Progenitor cell of endocrine pancreas (in vitro differentiated cells): ENCODE results near the gene ZBED6. TPM values are rescaled to one million over a fixed set of nuclear protein-coding genes. Genes with fewer than 3 reads are reported as not detected.

Source experiments
- DNase-seq: peaks from one replicate; pipeline ENCODE4 v3.0.0; 2021; ENCODE audit warnings: low spot score; ENCODE audit not compliant: unreplicated experiment
- H3K27ac Mint-ChIP-seq: 2 replicates; pipeline ENCODE4 v1.8.0; 2021; ENCODE audit warnings: mild to moderate bottlenecking, moderate library complexity, mixed read lengths
- H3K27me3 Mint-ChIP-seq: 2 replicates; pipeline ENCODE4 v1.8.0; 2021; ENCODE audit warnings: mixed read lengths
- H3K36me3 Mint-ChIP-seq: 2 replicates; pipeline ENCODE4 v1.8.0; 2022; ENCODE audit warnings: mixed read lengths; ENCODE audit not compliant: insufficient read depth
- H3K4me1 Mint-ChIP-seq: 2 replicates; pipeline ENCODE4 v1.8.0; 2021; ENCODE audit warnings: low read depth, mixed read lengths
- H3K4me3 Mint-ChIP-seq: 2 replicates; pipeline ENCODE4 v1.8.0; 2021; ENCODE audit warnings: low read depth, mild to moderate bottlenecking, moderate library complexity, mixed read lengths
- H3K9me3 Mint-ChIP-seq: 2 replicates; pipeline ENCODE4 v1.8.0; 2021; ENCODE audit warnings: low read depth, mixed read lengths
- total RNA-seq: library from RNA; stranded (reverse); gene quantifications from 2 replicates; pipeline ENCODE4 v1.2.1, GENCODE V29; 2021
- TF ChIP-seq, protein P1 (sequence below): fragments of 200-600 bp; sonication (generic); IDR thresholded peaks from one replicate; pipeline ENCODE4 v1.5.0; 2021; ENCODE audit warnings: antibody characterized with exemption, mild to moderate bottlenecking; ENCODE audit not compliant: unreplicated experiment

The ZBED6 gene
- total RNA-seq, 1 donor from 2014 or later = 36.1 TPM

DNA sequence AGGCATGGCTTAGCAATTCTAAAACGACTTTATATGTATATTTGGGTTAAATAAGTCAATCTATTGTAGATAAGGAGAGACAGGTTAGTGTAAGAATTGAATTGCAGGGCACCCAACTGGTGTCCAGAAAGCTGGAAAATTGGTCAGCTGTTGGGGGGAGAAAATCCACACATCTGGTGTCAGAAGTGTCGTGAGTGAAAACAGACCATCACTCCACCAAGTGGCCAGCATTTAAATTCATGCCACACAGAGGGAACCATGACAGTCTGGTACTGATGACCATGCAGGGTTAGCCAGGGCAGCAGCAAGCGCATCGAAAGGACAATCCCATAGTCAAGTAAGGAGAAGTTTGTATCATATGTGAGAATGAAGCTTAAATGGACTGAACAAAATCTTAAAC lies 18.8 kb upstream of the ZBED6 start:
- no peak overlapping the region for H3K27ac Mint-ChIP-seq
- no peaks in the 10 kb centered on the region for H3K36me3 Mint-ChIP-seq
- TF ChIP-seq, protein P1, sequence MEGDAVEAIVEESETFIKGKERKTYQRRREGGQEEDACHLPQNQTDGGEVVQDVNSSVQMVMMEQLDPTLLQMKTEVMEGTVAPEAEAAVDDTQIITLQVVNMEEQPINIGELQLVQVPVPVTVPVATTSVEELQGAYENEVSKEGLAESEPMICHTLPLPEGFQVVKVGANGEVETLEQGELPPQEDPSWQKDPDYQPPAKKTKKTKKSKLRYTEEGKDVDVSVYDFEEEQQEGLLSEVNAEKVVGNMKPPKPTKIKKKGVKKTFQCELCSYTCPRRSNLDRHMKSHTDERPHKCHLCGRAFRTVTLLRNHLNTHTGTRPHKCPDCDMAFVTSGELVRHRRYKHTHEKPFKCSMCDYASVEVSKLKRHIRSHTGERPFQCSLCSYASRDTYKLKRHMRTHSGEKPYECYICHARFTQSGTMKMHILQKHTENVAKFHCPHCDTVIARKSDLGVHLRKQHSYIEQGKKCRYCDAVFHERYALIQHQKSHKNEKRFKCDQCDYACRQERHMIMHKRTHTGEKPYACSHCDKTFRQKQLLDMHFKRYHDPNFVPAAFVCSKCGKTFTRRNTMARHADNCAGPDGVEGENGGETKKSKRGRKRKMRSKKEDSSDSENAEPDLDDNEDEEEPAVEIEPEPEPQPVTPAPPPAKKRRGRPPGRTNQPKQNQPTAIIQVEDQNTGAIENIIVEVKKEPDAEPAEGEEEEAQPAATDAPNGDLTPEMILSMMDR = no peak
- no peak for DNase-seq
- no peak overlapping the region for H3K4me3 Mint-ChIP-seq
- H3K4me1 Mint-ChIP-seq = no peaks in the 10 kb centered on the region
- H3K9me3 Mint-ChIP-seq = no peaks in the 10 kb centered on the region
- no peaks in the 10 kb centered on the region for H3K27me3 Mint-ChIP-seq

DNA sequence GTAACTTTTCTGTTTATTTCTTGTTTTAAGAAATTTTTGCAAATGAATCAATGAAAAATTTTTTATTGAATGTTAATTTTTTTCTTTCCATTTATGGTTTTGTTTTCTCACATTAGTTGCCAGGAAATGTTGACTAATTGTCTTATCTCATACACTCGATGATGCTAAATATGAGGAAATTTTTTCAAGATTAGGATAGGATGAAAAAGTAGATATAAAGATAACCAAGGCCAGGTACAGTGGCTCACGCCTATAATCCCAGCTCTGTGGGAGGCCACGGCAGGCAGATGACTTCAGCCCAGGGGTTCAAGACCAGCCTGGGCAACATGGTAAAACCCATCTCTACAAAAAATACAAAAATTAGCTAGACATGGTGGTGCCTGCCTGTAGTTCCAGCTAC lies 17.8 kb upstream of the ZBED6 start:
- DNase-seq = no peak
- Mint-ChIP-seq H3K4me1 (no peaks in the 10 kb centered on the region), H3K9me3 (no peaks in the 10 kb centered on the region), H3K36me3 (no peaks in the 10 kb centered on the region), H3K27ac (no peak overlapping the region), H3K27me3 (no peaks in the 10 kb centered on the region), H3K4me3 (no peak overlapping the region)
- TF ChIP-seq, protein P1 = no peak

DNA sequence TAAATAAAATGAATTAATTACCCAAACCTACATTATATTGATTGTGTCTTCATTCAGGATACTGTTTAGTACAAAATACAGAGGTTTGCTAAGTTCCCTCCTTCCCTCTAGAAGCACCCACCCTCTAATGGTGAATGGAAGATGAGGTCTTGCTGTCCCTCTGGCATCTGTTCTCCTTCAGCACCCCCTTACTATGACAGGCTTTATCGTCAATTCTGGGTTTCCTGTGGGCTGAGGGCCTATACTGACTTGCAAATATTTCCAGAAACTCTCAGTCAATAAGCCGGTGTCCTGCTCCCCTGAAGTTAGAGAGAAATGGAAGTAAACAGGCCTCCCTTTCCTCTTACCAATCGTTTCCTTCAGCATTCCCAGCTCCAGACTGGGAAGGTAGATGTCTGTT lies 17.3 kb upstream of the ZBED6 start:
- Mint-ChIP-seq H3K36me3 (no peaks in the 10 kb centered on the region), H3K27me3 (no peaks in the 10 kb centered on the region), H3K4me3 (no peak overlapping the region), H3K27ac (no peak overlapping the region), H3K4me1 (no peaks in the 10 kb centered on the region), H3K9me3 (no peaks in the 10 kb centered on the region)
- DNase-seq = no peak
- TF ChIP-seq, protein P1 = no peak

DNA sequence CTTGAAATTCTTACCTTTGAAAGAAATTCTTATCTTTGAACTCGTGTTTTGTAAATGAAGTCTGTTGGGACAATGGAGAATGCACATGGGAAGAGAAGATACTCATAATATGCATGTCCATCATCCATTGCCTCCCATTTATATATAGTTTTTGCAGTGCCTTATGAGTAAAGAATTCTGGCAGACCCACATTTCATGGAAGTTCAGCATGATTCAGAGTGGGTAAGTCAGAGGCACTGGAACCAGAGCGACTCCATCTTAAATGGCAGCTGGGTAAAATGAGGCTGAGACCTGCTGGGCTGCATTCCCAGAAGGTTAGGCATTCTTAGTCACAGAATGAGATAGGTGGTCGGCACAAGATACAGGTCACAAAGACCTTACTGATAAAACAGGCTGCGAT lies 16.6 kb upstream of the ZBED6 start:
- TF ChIP-seq, protein P1 = no peak
- no peaks in the 10 kb centered on the region for H3K27me3 Mint-ChIP-seq
- H3K9me3 Mint-ChIP-seq = no peaks in the 10 kb centered on the region
- DNase-seq = no peak
- H3K36me3 Mint-ChIP-seq = no peaks in the 10 kb centered on the region
- H3K4me1 Mint-ChIP-seq = no peaks in the 10 kb centered on the region
- no peak overlapping the region for H3K27ac Mint-ChIP-seq
- H3K4me3 Mint-ChIP-seq = no peak overlapping the region

DNA sequence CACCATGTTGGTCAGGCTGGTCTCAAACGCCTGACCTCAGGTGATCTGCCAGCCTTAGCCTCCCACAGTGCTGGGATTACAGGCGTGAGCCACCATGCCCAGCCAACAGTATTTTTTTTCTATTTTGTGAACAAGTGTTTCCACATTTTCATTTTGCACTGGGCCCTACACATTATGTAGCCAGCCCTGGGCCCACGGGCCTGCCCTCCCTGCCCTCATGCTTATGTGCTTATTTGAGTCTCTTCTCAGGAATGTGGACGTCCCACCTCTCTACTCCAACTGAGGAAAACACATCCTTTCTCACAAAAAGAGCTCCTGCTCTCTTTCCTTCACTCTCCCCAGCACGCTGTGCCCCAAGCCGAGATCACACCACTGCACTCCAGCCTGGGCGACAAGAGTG lies 13.5 kb upstream of the ZBED6 start:
- Mint-ChIP-seq H3K9me3 (peaks cover 7% of the 10 kb centered on the region), H3K36me3 (no peaks in the 10 kb centered on the region), H3K4me3 (no peak overlapping the region), H3K27me3 (no peaks in the 10 kb centered on the region), H3K4me1 (no peaks in the 10 kb centered on the region), H3K27ac (no peak overlapping the region)
- TF ChIP-seq, protein P1 = no peak
- no peak for DNase-seq

DNA sequence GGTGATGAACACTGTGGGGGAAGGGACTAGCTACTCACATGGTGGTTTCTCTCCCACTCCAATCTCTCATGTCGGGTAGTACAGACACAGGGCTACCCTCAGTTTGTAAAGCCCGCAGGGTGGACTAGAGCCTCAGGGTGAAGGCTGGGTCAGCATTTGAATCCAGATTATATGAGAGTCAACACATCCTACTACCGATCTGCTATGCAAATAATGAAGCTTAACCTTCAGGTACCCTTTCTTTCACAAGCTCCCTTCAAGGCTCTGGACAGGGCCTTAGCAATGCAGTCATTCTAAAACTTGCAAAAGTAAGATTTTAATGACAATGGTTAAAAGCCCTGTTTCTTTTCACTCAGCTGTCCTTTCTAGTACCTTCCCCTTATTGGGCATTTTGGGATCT lies 5.5 kb upstream of the ZBED6 start:
- Mint-ChIP-seq H3K4me3 (no peak overlapping the region), H3K27ac (no peak overlapping the region), H3K4me1 (peaks cover 12% of the 10 kb centered on the region), H3K36me3 (no peaks in the 10 kb centered on the region), H3K27me3 (no peaks in the 10 kb centered on the region), H3K9me3 (peaks cover 7% of the 10 kb centered on the region)
- TF ChIP-seq, protein P1 = no peak
- no peak for DNase-seq
